HG03139 (cell line): Measurements from ENCODE around the gene GRIK4.
A peak's percentile ranks its signal among the peaks of the same experiment; 100 is the strongest.

Experiments
- ATAC-seq: cut with Tn5 transposase; IDR thresholded peaks from one replicate; pipeline ENCODE4 v1.9.1; 2021; ENCODE audit not compliant: unreplicated experiment

The GRIK4 gene

GRCh38 chr11:120923866-120924508 lies 412.4 kb downstream of the GRIK4 start:
- ATAC-seq = no peak

GRCh38 chr11:120925944-120926343 lies 414.4 kb downstream of the GRIK4 start:
- peak; percentile 97 for ATAC-seq

- ATAC-seq = no peak
Observed at GRCh38 chr11:120928627-120929026, 417.1 kb downstream of the GRIK4 start.

GRCh38 chr11:120929090-120929489 lies 417.5 kb downstream of the GRIK4 start:
- ATAC-seq = no peak

- ATAC-seq = no peak
Observed at GRCh38 chr11:120929664-120930154, 418.2 kb downstream of the GRIK4 start.

- no peak for ATAC-seq
Observed at GRCh38 chr11:120931057-120931779, 419.7 kb downstream of the GRIK4 start.

GRCh38 chr11:120932305-120932915 lies 420.9 kb downstream of the GRIK4 start:
- no peak for ATAC-seq

- ATAC-seq = no peak
Observed at GRCh38 chr11:120936356-120936755, 424.8 kb downstream of the GRIK4 start.

GRCh38 chr11:120937501-120937900 lies 426.0 kb downstream of the GRIK4 start:
- no peak for ATAC-seq

- no peak for ATAC-seq
Observed at GRCh38 chr11:120938260-120938659, 426.7 kb downstream of the GRIK4 start.

GRCh38 chr11:120940160-120940848 lies 428.8 kb downstream of the GRIK4 start:
- ATAC-seq = no peak

GRCh38 chr11:120941000-120941399 lies 429.5 kb downstream of the GRIK4 start:
- no peak for ATAC-seq

GRCh38 chr11:120942701-120943100 lies 431.2 kb downstream of the GRIK4 start:
- ATAC-seq = no peak

- ATAC-seq = no peak
Observed at GRCh38 chr11:120945042-120945441, 433.5 kb downstream of the GRIK4 start.

- ATAC-seq = no peak
Observed at GRCh38 chr11:120950880-120951279, 439.3 kb downstream of the GRIK4 start.

- no peak for ATAC-seq
Observed at GRCh38 chr11:120952461-120953434, 441.2 kb downstream of the GRIK4 start.

- ATAC-seq = no peak
Observed at GRCh38 chr11:120954381-120954780, 442.8 kb downstream of the GRIK4 start.

GRCh38 chr11:120956710-120957495 lies 445.4 kb downstream of the GRIK4 start:
- no peak for ATAC-seq

- no peak for ATAC-seq
Observed at GRCh38 chr11:120958185-120958584, 446.6 kb downstream of the GRIK4 start.
